NCI-H1092 treated with DMSO at 0.1 percent for 48 hours (cell line): ENCODE measurements around the gene PLEK.
"Not testable (repeated sequence)": the region's sequence is repeated elsewhere in the genome, so short reads cannot be mapped to it uniquely, and the experiment has no call there.

ENCODE experiments used
- DNase-seq: peaks from one replicate; lab custom pipeline; 2025; lab: John Stamatoyannopoulos, UW

The PLEK gene

GRCh38 chr2:68417926-68418325, 52.8 kb downstream of the PLEK start:
- DNase-seq: no peak

GRCh38 chr2:68418419-68418818, 53.3 kb downstream of the PLEK start:
- no peak for DNase-seq

GRCh38 chr2:68418855-68419254, 53.8 kb downstream of the PLEK start:
- no peak for DNase-seq

- DNase-seq: no peak
Measured at GRCh38 chr2:68420254-68420910, 55.3 kb downstream of the PLEK start.

GRCh38 chr2:68423966-68424650, 59.0 kb downstream of the PLEK start:
- no peak for DNase-seq

GRCh38 chr2:68425503-68425902, 60.4 kb downstream of the PLEK start:
- no peak for DNase-seq

- no peak for DNase-seq
Measured at GRCh38 chr2:68426446-68426845, 61.4 kb downstream of the PLEK start.

- no peak for DNase-seq
Measured at GRCh38 chr2:68426848-68427579, 61.9 kb downstream of the PLEK start.

- no peak for DNase-seq
Measured at GRCh38 chr2:68428126-68428525, 63.0 kb downstream of the PLEK start.

GRCh38 chr2:68428746-68429145, 63.7 kb downstream of the PLEK start:
- DNase-seq: no peak

GRCh38 chr2:68429311-68429826, 64.3 kb downstream of the PLEK start:
- no peak for DNase-seq

GRCh38 chr2:68431316-68431972, 66.4 kb downstream of the PLEK start:
- DNase-seq: no peak

GRCh38 chr2:68432696-68433658, 67.9 kb downstream of the PLEK start:
- no peak for DNase-seq

GRCh38 chr2:68434981-68435380, 69.9 kb downstream of the PLEK start:
- DNase-seq: no peak

- DNase-seq: no peak
Measured at GRCh38 chr2:68435615-68436014, 70.5 kb downstream of the PLEK start.

GRCh38 chr2:68436270-68436669, 71.2 kb downstream of the PLEK start:
- DNase-seq: no peak

GRCh38 chr2:68438455-68439303, 73.6 kb downstream of the PLEK start:
- no peak for DNase-seq

- peak; percentile 84 for DNase-seq
Measured at GRCh38 chr2:68441179-68441993, 76.3 kb downstream of the PLEK start.

GRCh38 chr2:68441994-68442322, 76.9 kb downstream of the PLEK start:
- no peak for DNase-seq

- DNase-seq: not testable (repeated sequence)
Measured at GRCh38 chr2:68446425-68446824, 81.3 kb downstream of the PLEK start.
